ENCODE measurements around the gene HES4.
"Not testable (repeated sequence)": the region's sequence is repeated elsewhere in the genome, so short reads cannot be mapped to it uniquely, and the experiment has no call there.

HES4 gene

DNA sequence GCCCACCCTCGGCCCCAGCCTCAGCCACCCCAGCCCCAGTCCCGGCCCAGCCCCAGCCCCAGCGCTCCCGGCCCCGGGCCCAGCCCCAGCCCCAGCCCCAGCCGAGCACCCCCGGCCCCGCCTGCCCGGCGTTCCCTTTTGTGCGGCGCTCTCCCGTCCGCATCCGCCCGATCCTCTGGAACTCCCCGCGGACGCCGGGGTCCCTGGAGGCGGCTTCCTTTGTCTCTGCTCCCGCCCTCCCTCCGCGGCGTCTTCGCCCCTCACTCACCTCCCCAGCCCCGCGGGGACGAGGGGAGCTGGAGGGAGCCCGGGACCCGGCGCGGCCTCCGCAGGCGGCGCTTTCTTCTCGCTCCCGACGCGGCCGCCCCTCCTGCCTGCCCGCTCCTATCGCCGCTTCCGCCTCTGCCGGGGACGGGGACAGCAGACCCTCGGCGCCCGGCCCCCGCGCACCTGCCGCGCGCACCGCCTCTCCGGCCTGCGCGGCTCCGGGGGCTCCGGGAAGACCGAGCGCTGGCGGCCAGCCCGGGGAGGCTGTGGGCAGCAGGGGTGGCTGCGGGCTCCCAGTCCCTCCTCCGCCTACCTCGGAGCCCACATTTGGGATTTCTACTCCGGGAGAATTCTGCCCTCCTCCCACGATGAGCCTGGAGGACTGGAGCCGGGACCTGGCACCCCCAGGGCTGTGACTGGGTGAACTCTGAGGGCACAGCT lies 34.0 kb upstream of the HES4 start:
- no peak for DNase-seq (ENCODE audit: low read depth)
- H3K4me3 ChIP-seq (ENCODE audit: low read length) = no peak overlapping the region
- TF ChIP-seq CTCF (conservative IDR thresholded peaks at IDR 0.05; ENCODE audit: low read length) = no peak

DNA sequence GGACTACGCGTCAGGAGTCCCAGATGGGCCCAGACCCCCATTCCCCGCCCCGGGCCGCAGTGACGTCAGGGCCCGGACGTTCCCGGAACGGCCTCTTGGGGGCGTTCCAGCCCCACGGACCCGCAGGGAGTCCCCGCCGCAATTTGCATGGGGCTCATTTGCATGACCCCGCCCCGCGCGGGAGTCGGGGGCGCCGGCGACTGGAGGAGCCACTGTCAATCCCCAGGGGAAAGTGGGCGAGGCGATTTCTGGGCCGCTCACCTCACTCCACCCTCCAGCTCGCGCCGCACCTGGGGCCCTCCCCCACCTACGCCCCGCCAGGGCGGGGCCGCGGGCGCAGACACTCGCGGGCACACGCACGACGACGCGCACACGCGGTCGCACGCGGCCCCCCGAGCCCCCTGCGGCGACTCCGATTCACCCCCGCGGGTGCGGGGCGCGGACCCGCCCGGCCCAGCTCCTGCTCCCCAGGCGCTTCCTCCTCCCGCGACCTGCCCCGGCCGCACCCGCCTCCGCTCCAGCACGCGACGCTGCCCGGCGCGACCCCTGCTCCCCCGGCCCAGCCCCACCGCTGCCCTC lies 33.2 kb upstream of the HES4 start:
- peak; percentile 52 for TF ChIP-seq CTCF (conservative IDR thresholded peaks at IDR 0.05; ENCODE audit: low read length)
- H3K4me3 ChIP-seq (ENCODE audit: low read length) = no peak overlapping the region
- peak; percentile 35 for DNase-seq (ENCODE audit: low read depth)

DNA sequence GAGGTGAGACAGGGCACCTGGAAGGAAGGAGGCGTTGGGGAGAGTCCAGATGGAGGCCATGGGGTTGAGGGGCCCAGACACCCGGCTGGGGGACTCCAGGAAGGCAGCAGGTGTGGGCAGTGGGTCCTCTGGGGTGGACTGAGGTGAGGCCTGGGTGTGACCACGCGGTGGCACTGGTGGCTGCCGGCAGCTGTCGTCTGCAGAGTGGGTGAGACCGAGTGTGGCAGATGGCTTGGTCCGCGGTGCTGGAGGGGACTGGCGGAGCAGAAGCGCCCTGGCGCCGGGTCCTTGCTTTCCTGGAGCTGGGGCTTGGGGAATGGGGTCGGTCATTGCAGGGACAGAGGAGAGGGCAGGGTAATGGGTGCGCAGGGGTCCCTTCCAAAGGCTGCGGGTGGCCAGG lies 32.5 kb upstream of the HES4 start:
- no peak overlapping the region for H3K4me3 ChIP-seq (ENCODE audit: low read length)
- no peak for TF ChIP-seq CTCF (conservative IDR thresholded peaks at IDR 0.05; ENCODE audit: low read length)
- DNase-seq (ENCODE audit: low read depth) = no peak

- no peak overlapping the region for H3K4me3 ChIP-seq (ENCODE audit: low read length)
- DNase-seq (ENCODE audit: low read depth) = no peak
- TF ChIP-seq CTCF (conservative IDR thresholded peaks at IDR 0.05; ENCODE audit: low read length) = no peak
These were observed 31.9 kb upstream of the HES4 start for GRCh38 chr1:1031659-1032235.

DNA sequence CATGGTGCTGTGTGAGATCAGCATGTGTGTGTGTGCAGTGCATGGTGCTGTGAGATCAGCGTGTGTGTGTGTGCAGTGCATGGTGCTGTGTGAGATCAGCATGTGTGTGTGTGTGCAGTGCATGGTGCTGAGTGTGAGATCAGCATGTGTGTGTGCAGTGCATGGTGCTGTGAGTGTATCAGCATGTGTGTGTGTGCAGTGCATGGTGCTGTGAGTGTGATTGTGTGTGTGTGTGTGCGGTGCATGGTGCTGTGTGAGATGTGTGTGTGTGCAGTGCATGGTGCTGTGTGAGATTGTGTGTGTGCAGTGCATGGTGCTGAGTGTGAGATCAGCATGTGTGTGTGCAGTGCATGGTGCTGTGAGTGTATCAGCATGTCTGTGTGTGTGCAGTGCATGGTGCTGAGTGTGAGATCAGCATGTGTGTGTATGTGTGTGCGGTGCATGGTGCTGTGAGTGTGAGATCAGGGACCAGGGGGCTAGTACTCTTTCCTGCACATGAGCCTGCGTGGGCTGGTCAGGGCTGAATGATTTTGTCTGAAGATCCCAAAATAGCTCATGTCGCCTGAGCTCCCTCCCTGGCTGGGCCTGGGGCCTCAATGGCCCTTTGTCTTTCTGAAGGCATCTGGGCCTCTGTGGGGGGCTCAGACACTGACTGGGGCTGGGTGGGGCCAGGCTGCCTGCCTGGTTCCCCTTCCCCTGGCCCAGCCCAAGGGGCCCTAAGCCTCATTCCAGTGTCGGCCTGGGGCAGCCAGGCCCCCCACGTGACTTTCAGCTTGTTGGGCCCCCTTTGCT lies 31.2 kb upstream of the HES4 start:
- not testable (repeated sequence) for DNase-seq (ENCODE audit: low read depth); H3K4me3 ChIP-seq (ENCODE audit: low read length)

DNA sequence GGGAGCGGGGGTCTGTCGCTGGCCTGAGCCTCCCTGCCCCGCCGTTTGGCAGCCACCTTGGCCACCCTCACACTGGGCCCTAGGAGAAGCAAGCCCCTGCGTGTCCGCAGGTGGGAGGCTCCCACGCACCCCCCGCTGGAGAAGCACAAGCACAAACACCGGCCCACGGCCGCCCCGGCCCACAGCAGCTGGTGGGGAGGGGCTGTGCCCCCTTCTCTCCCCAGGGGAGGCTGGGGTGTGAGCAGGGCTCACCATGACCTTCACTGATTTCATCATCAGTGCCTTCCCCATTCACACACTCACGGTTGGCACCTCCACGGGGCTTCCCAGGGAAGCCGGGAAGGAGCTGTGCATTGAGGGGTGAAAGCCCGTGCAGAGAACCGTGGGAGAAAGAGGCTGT lies 27.9 kb upstream of the HES4 start:
- H3K4me3 ChIP-seq (ENCODE audit: low read length) = no peak overlapping the region
- no peak for TF ChIP-seq CTCF (conservative IDR thresholded peaks at IDR 0.05; ENCODE audit: low read length)
- DNase-seq (ENCODE audit: low read depth) = no peak

DNA sequence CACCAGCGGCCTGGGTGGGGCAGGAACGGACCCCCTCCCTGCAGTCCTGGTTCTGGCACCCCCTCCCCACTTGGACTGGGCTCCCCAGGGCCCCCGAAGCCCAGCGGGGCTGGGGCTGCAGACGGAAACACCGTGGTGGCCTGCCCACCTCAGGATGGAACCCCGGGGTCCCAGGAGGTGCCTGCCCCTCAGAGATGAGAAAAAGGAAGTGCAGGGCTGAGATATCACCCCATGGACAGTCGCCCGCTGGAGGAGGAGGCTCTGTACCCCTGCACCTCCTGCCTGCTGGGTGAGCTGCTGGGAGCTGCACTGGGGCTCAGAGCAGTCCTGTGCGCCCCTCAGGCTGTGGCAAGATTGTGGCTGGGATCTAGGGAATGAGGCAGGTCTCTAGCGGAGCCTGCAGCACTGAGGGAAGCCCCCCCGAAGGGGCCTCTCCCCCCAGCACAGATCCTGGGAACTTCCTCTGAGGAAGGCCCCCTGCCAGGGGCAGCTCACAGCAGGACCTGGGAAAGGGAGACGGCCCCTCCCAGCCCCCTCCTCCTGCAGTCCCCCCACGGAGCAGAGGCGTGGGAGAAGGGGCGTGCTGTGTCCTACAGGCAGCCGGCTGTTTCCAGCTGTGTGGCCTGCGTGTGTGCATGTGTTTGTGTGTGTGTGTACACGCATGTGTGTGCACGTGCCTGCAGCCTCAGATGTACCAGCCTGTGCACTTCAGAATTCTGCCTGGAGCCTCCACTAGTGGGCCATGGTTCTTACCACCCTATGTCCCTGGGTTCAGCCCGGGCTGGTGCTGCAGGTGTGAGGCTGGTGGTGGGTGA lies 26.9 kb upstream of the HES4 start:
- TF ChIP-seq CTCF (conservative IDR thresholded peaks at IDR 0.05; ENCODE audit: low read length) = no peak
- no peak for DNase-seq (ENCODE audit: low read depth)
- H3K4me3 ChIP-seq (ENCODE audit: low read length) = no peak overlapping the region

All from AG10803 (cell line).